ENCODE data around the gene TBX21. TPM values are rescaled to one million over a fixed set of nuclear protein-coding genes. Genes with fewer than 3 reads are reported as not detected.

Gene TBX21
- total RNA-seq (ENCODE audit: unreplicated experiment): not detected
- long read RNA-seq: 0 reads

GRCh38 chr17:47733047-47733673 lies at the start of gene TBX21:
TSS of gene TBX21 (plus strand) at chr17:47733236. CDS start at chr17:47733455, 219 bp downstream.
- Mint-ChIP-seq H3K36me3 (ENCODE audit: unreplicated experiment) (no peaks in the 10 kb centered on the region), H3K27me3 (ENCODE audit: unreplicated experiment) (peaks cover 32% of the 10 kb centered on the region), H3K27ac (ENCODE audit: unreplicated experiment) (no peak within 1 kb of the TSS), H3K4me1 (ENCODE audit: low read depth, unreplicated experiment) (no peaks in the 10 kb centered on the region), H3K9me3 (ENCODE audit: unreplicated experiment) (peaks cover 3% of the 10 kb centered on the region), H3K4me3 (ENCODE audit: unreplicated experiment) (peak within 1 kb of the TSS; percentile 85)
- DNase-seq: peak; percentile 81
- TF ChIP-seq CTCF (IDR thresholded peaks at IDR 0.05; ENCODE audit: partially characterized antibody, unreplicated experiment): no peak

- Mint-ChIP-seq H3K27me3 (ENCODE audit: unreplicated experiment) (peaks cover 2% of the 10 kb centered on the region), H3K9me3 (ENCODE audit: unreplicated experiment) (peaks cover 6% of the 10 kb centered on the region), H3K4me1 (ENCODE audit: low read depth, unreplicated experiment) (peaks cover 11% of the 10 kb centered on the region), H3K27ac (ENCODE audit: unreplicated experiment) (peak overlapping the region; percentile 25), H3K4me3 (ENCODE audit: unreplicated experiment) (no peak overlapping the region), H3K36me3 (ENCODE audit: unreplicated experiment) (no peaks in the 10 kb centered on the region)
- no peak for TF ChIP-seq CTCF (IDR thresholded peaks at IDR 0.05; ENCODE audit: partially characterized antibody, unreplicated experiment)
- no peak for DNase-seq
These were observed 49.0 kb upstream of the TBX21 start for GRCh38 chr17:47684025-47684424.

- no peak for DNase-seq
- Mint-ChIP-seq H3K36me3 (ENCODE audit: unreplicated experiment) (no peaks in the 10 kb centered on the region), H3K4me3 (ENCODE audit: unreplicated experiment) (no peak overlapping the region), H3K27me3 (ENCODE audit: unreplicated experiment) (peaks cover 2% of the 10 kb centered on the region), H3K4me1 (ENCODE audit: low read depth, unreplicated experiment) (peaks cover 11% of the 10 kb centered on the region), H3K27ac (ENCODE audit: unreplicated experiment) (peak overlapping the region; percentile 43), H3K9me3 (ENCODE audit: unreplicated experiment) (peaks cover 6% of the 10 kb centered on the region)
- no peak for TF ChIP-seq CTCF (IDR thresholded peaks at IDR 0.05; ENCODE audit: partially characterized antibody, unreplicated experiment)
These were observed 48.4 kb upstream of the TBX21 start for GRCh38 chr17:47684535-47685193.

- Mint-ChIP-seq H3K36me3 (ENCODE audit: unreplicated experiment) (no peaks in the 10 kb centered on the region), H3K4me3 (ENCODE audit: unreplicated experiment) (no peak overlapping the region), H3K27me3 (ENCODE audit: unreplicated experiment) (peaks cover 2% of the 10 kb centered on the region), H3K27ac (ENCODE audit: unreplicated experiment) (peak overlapping the region; percentile 10), H3K9me3 (ENCODE audit: unreplicated experiment) (peaks cover 6% of the 10 kb centered on the region), H3K4me1 (ENCODE audit: low read depth, unreplicated experiment) (peaks cover 11% of the 10 kb centered on the region)
- no peak for DNase-seq
- TF ChIP-seq CTCF (IDR thresholded peaks at IDR 0.05; ENCODE audit: partially characterized antibody, unreplicated experiment): no peak
These were observed 47.3 kb upstream of the TBX21 start for GRCh38 chr17:47685556-47686275.

Data from glutamatergic neuron (in vitro differentiated cells).